Putamen (tissue), 1 donor: ENCODE results near the gene PIH1D1.

ENCODE experiments used
- DNase-seq: peaks from one replicate; pipeline ENCODE4 v3.0.0-alpha.2; 2016; ENCODE audit warnings: low spot score

PIH1D1 gene

DNA sequence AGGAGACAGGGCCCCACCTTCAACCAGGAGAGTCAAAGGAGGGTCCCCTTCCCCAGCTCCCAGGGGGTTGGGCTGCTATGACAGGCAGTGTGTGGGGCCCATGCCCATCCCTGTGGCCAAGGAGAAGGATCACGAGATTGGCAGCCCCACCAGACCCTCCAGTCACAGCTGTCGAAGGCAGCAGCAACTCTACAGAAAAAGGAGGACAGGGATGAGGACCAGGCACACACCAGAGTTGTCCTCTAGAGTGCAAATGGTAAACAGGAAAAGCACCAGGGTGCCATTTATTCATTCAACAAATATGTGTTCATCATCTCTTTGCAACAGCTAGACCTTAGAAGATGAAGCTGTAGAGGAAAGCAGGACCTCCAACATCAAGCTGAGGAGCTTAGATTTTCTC is 32.4 kb downstream of the PIH1D1 start:
- no peak for DNase-seq

DNA sequence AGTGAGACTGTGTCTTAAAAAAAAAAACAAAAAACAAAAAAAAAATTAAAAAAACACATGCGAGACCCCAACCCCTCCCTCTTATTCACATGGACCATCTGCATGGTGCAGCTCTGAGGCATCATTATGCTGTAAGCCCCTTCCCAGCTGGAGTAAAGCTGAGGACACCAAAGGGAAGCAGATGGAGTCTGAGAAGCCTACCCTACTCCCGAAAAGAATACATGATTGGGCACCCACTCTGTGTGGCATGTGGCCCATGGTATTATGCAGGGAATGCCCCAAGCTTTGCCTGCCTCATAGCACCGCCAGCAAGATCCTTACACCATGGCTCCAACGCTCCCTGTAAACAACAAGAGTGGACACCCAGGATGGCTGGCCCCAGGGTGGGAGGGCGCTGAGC is 33.1 kb downstream of the PIH1D1 start:
- DNase-seq: no peak

DNA sequence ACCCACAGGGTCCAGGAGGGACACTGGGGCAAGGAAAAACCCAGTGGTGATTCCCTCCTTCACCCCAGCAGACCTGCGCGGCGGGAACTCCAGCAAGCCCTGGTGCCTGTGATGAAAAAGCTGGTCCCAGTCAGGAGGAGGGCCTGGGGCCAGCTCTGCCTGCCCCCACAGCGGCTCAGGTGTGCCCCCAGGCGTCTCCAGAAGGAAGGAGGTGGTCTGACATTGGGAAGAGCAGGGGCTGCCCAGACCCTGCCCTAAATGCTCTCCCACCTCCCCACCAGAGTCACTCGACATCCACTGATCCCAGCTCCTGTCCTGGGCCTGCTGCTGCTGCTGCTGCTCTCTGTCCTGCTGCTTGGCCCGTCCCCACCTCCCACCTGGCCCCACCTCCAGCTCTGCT is 34.5 kb downstream of the PIH1D1 start:
- no peak for DNase-seq

DNA sequence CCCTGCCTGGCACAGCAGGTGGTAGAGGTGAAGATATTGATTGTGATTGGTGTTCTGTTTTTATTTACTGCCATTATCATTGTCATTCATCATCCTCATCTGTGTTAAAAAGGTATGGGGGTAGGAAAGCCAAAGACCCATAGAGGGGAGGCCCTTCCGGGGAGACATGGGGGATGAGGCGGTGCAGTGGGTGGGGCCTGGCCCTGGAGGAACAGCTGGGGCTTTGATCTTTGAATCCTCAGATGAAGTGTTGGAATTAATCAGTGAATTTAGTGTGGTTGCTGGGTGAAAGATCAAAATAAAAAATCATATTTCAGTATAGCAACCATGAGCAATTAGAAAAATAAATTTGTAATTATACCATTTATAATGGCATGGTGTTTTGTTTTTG is 35.8 kb downstream of the PIH1D1 start:
- DNase-seq: no peak

DNA sequence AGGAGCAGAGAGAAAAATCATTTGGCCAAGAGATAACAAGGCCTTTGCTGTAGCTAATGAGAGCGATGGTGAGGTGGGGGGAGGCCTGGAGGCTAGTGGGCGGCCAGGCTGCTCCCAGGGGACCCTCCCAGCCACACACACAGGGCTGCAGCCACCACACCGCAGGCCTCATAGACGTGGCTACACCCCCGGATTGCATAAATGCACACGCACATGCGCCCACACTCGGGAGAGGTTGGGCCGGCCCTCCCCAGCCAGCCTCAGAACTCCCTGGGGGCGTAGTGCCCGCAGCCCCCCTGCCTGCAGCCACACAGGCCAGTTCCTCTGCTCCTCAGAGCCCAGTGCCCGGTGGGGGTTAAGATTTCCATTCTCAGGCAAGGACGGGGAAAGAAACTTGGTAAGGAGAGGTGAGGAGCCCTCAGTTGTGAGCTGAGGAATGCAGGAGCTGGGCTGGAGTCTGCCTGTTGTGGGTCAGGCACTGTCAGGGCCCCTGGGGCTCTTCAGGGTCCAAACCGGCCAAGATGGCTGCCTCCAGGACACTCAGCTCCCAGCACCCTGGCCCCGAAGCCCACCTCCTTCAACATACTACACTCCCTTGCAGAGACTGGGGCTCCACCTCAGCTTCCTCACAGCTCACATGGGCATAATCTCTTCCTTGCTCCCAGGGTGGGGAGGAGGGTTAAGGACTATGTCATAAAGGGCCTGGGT is 36.4 kb downstream of the PIH1D1 start:
- no peak for DNase-seq

DNA sequence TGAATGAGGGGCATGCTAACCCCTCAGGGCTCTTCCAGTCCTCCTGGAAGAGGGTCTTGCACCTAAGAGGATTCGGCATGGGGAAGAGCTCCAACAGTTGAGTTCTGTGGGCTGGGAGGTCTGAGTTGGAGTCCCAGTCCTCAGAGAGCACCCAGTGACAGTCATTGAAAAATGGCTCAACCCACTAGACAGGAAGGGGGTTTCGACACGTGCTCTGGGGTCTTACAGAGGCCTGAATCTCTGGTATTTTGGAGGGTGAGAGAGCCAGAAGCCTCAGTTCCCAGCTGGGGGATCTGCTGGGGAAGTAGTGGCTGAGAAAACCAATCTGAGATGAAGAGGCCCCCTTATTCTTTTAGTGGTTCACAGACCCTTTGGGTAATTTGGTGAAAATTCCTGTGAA is 37.4 kb downstream of the PIH1D1 start:
- DNase-seq: no peak

DNA sequence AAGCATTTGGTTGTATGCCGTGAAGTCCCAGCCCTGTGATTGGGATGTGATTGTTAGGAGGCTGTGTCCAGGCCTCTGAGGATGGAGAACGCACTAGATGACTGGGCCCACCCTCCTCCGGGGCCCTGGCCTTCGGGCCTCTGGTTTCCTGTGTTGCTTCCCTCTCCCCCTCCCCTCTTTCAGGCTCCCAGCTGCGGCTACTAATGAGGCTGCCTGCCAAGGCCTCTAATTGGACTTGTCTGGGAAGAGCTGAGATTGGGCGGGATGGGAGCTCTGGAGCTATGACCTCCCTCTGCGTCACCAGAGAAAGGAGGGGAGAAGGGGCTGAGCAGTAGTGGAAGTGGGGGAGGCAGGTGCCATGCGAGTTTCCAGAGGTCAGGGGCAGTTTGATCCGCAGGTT is 38.3 kb downstream of the PIH1D1 start:
- DNase-seq: no peak

DNA sequence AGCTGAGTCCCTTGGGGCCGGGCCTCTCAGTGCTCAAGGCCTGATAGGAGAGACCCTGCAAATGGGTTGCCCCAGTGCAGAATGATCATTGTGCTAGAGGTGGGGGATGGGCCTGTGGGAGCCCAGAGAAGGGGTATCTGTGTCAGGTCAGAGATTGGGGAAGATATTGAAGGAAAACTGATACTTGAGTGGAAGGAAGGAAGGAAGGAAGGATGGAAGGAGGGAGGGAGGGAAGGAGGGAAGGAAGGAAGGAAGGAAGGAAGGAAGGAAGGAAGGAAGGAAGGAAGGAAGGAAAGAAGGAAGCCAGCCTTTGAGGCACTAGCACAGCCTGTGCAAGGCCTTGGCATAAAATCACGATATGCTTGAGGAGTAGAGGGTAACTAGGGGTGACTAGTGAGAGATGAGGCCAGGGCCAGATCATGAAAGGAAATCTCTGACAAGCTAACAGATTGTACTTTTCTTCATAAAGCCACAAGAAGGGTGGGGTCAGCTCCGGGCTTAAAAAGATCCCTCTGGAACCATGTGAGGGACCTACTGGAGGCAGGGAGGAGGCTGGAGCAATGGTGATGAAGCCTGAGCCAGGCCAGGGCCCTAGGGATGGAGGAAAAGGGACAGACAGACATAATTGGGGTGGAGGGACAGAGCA is 39.8 kb downstream of the PIH1D1 start:
- DNase-seq: no peak

DNA sequence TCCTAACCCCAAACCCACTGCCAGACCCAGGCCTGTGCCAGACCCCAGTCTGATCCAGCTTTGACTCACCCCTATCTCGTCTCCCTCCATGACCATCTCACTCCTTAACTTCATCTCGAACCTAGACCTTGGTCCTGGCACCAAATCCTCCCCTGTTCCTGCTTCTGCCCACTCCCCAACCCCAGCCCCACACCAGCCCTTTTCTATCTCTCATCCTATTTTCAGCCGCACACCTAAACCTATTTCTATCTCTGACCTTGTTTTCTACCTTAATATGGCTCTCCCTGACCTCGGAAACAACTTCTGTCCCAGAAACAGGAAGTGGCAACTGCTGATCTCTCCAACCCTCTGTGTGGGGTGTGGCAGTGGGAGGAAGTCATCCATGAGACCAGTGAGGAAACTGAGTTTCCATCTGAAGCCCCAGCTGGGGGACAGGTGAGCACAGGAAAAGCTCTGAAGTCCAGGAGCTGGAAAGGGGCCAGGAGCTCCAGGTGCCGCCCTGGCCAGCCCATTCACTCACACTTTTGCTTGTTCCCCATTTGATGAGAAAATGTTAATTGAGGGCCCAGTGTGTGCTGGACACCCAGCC is 42.1 kb downstream of the PIH1D1 start:
- DNase-seq: no peak

DNA sequence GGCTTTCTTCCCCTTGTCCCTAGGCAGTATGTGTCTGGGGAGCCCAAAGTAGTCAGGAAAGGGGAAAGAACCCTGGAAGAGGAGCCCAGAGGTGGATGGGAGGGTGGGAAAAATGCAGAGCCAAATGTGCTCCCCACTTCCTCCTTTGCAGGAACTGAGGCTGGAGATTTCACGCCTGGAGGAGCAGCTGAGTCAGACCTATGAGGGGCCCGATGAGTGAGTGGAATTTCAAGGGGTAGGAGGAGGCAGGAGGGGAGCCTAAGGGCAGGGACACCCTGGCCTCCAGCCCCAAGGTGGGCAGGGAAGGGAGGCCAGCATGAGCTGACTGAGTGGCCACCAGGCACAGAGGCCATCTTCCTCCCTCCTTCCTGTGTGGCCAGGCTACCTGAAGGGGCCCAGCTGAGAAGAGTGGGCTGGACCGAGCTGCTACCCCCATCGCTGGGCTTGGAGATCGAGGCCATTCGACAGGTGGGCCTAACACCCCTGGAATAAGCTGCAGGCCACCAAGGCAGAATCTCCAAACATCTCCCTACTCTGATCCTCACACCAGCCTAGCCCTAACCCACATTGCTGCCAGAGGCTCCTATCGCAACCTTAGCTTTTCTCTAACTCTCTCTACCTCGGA is 42.7 kb downstream of the PIH1D1 start:
- DNase-seq: no peak

DNA sequence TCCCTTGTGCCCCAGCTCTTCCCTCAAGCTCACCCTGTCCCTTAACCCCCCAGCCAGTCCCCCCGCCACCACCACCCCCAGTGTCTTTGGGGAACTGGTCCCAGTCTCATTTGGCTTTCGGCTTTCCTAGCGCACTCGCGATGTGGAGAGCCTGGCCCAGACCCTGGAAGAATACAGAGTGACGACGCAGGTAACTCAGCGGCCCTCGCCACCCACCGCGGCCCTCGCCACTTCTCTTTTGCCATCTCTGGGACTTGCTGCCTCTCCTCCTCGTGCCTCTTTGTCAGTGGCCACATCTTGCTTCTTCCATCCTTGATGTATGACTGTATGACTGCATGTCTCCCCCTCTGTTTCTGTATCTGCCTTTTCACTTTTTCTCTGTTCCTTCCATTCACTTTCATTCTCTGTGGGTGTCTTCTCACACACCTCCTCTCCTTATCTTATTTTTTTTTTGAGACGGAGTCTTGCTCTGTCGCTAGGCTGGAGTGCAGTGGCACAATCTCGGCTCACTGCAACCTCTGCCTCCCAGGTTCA is 44.1 kb downstream of the PIH1D1 start:
- no peak for DNase-seq

DNA sequence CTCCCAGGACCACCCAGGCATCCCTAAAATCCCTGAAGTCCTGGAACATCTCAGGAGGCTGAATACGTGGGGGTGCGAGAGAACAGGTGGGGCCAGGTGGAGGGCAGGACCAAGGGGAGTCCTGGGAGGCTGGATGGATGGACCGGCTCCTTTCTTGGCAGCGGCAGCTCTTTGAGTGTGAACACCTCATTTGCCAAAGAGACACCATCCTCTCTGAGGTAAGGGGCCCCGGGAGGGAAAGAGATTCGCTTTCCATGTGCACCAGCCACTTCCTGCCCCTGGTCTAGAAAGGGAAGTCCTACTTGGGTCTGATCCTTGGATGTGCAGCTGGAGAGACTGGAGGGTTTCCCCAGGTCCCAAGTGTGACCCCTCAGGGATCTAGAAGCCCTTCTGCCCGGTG is 44.5 kb downstream of the PIH1D1 start:
- no peak for DNase-seq

DNA sequence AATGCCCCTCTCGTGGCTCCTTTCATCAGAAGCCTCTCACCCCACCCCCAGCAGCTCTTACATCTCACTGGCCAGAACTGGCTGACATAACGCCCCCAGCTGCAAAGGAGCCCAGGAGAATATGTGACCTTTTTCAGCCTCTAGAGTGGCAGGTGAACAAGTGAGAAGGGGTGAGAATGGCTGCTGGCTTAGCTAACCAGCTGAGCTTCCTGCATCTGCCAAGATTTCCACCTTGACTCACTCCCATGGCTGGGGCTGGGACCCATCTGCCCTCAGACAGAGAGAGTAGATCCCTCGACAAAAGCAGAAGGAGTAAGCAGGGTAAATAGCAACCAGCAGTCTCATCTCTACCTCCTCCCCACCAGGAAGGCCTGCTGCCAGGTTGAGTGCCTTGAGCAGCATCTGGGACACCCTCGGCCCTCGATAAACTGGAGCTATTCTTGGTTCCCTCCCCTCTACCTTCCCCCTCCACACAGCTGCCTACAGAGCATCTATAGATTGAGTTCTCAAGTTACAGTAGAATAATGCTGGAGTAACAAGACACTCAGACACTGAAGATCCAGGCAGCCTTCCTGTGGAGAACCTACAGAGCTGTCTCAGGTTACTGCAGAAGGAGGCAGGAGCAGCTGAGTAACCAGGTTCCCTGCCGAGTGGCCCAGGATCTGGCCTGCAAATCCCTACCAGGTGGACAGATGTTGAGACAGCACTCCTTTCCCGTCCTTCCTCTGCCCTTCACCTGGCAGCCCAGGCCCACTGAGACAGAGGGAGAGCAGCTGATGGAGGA is 48.0 kb downstream of the PIH1D1 start:
- DNase-seq: no peak

DNA sequence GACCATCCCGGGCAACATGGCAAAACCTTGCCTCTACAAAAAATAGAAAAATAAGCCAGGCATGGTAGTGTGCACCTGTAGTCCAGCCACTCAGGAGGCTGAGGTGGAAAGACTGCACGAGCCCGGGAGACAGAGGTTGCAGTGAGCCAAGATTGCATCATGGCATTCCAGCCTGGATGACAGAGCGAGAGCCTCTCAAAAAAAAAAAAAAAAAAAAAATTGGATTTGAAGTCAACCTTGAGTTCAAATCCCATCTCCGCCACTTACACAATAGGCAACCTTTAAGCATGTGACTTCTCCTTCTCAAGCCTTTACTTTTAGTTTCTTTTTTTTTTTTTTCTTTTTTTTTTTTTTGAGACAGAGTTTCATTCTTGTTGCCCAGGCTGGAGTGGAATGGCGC is 51.6 kb downstream of the PIH1D1 start:
- DNase-seq: no peak

DNA sequence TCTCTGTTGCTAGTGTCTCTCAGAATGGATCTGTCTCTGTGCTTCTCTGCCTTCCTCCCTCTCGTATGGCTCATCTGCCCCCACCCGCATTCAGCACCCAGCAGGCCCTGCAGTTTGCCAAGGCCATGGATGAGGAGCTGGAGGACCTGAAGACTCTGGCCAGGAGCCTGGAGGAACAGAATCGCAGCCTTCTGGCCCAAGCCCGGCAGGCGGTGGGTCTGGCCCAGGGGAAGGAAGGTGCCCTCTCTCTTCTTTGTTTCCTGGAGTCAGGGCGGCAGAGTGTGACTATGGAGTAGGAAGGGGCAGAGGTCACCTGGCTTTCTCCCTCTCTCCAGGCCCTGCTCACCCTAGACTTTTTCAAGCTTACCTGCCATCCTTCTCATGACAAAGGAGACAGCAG is 52.7 kb downstream of the PIH1D1 start:
- DNase-seq: no peak

DNA sequence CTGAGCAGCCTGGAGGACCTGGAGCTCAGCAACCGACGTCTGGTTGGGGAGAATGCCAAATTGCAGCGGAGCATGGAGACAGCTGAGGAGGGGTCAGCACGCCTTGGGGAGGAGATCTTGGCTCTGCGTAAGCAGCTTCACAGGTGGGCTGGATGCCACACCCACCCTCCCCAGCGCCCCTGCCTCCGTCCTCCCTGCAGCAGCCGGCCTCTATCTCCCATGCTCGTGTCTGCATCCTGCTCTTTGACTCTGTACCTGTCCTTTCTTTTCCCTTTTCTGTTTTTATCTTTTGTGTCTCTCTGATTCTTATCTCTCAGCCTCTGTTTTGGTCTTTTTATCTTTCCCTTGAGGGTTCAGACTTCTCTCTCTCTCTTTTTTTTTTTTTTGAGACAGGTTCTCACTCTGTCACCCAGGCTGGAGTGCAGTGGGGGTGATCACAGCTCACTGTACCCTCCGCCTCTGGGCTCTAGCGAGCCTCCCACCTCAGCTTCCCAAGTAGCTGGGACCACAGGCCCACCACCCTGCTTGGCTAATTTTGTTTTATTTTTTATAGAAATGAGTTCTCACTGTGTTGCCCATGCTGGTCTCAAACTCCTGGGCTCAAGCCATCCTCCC is 53.5 kb downstream of the PIH1D1 start:
- DNase-seq: no peak

DNA sequence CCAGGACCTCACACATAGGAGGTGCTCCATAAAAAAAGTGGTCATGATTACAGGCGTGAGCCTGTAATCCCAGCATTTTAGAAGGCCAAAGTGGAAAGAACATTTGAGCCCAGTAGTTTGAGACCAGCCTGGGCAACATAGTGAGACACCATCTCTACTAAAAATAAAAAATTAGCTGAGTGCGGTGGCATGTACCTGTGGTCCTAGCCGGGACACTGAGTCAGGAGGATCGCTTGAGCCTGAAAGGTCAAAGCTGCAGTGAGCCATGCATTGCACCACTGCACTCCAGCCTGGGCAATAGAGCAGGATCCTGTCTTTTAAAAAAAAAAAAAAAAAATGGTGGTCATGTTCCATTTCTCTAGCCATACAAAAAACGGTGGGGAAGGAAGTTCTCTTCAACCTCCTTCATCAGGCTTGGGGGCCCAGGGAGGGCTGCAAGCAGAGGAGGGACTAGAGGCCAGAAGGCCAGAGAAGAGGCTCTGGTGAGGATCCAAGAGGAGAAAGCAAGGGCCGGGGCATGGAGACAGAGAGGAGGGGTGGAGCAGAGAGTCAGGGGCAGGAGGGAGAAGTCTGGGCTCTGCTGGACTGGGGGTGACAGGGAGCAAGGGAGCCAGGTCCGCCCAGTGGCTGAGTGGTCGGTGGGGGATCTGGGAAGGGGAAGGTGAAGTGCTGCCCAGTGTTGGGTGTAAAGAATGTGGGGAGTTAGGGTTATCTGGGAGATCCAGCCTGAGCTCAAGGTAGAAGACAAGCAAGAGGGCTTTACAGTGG is 54.7 kb downstream of the PIH1D1 start:
- DNase-seq: no peak
